HepG2 (cell line): ENCODE results near the gene GATA3. TPM values are rescaled to one million over a fixed set of nuclear protein-coding genes. Genes with fewer than 3 reads are reported as not detected.

Experiments
- ATAC-seq: fragments of 200-7000 bp; cut with Tn5 transposase; 3 replicates; pipeline ENCODE4 v1.9.1; 2020; ENCODE audit warnings: mild to moderate bottlenecking, moderate library complexity
- BruUV-seq: library from RNA; stranded (reverse); fragments of 400-500 nt; replicated peaks from 2 replicates; lab custom pipeline; 2021; lab: Mats Ljungman, UMichigan
- CTCF ChIA-PET: fragments of 300-600 bp; formaldehyde crosslinking; extraction: SDS; loops from one replicate; lab custom pipeline; 2021; ENCODE audit warnings: low total read pairs, inconsistent platforms, low intra/inter-chr PET ratio; lab: Yijun Ruan, JAX
- POLR2A ChIA-PET: fragments of 350-600 bp; sonication (Branson Sonifier 250); formaldehyde crosslinking; loops from one replicate; lab custom pipeline; 2020; ENCODE audit warnings: antibody characterized with exemption, inconsistent platforms; lab: Yijun Ruan, JAX
- DNase-seq: peaks from one replicate; pipeline ENCODE4 v3.0.0-alpha.2; 2015; ENCODE audit warnings: low spot score
- FAIRE-seq: peaks from 3 replicates; lab custom pipeline; 2011; peaks lifted over from hg19 to GRCh38; lab: Jason Lieb, UNC
- H2AFZ ChIP-seq: one replicate; pipeline ENCODE4 v1.6.1; 2011; ENCODE audit warnings: low read length, inconsistent platforms
- H3K27ac ChIP-seq: fragments of 300-600 bp; 3 replicates; pipeline ENCODE4 v1.8.0; 2011; ENCODE audit warnings: mixed run types, mild to moderate bottlenecking, mixed read lengths, low read length, inconsistent platforms; ENCODE audit not compliant: insufficient read depth; ENCODE audit errors: extremely low read length
- H3K27me3 ChIP-seq, 2 experiments: fragments of 200-600 bp in 1 of 2; 2 replicates in 1 of 2; 3 replicates in 1 of 2; pipeline versions ENCODE4 v1.6.0 to v1.8.0; 2011; ENCODE audit warnings: low read length in 2 of 2, mild to moderate bottlenecking in 2 of 2, moderate library complexity in 2 of 2, inconsistent platforms in 1 of 2; ENCODE audit not compliant: insufficient read depth in 2 of 2, control insufficient read depth in 1 of 2
- H3K36me3 ChIP-seq, 2 experiments: fragments of 200-600 bp in 1 of 2; replicated peaks in 1 of 2; 2 replicates in 1 of 2; 3 replicates in 1 of 2; pipeline versions ENCODE4 v1.5.1 to v1.8.0; 2011; ENCODE audit warnings: low read length in 2 of 2, inconsistent platforms in 1 of 2; ENCODE audit not compliant: insufficient read depth in 2 of 2, control insufficient read depth in 1 of 2
- H3K4me1 ChIP-seq: 2 replicates; pipeline ENCODE4 v1.5.1; 2012; ENCODE audit warnings: low read length, inconsistent platforms; ENCODE audit not compliant: insufficient read depth
- H3K4me2 ChIP-seq: 2 replicates; pipeline ENCODE4 v1.6.0; 2011; ENCODE audit warnings: low read depth, low read length, inconsistent platforms
- H3K4me3 ChIP-seq, 3 experiments: fragments of 200-600 bp in 1 of 3; sonication (generic), shearing (Covaris generic) in 1 of 3; replicated peaks in 1 of 3; 2 replicates each; pipeline ENCODE4 v1.5.1; 2011 to 2016; ENCODE audit warnings: low read length in 3 of 3, inconsistent platforms in 2 of 3, low read depth in 2 of 3, mild to moderate bottlenecking in 2 of 3, control low read depth in 1 of 3, mixed read lengths in 1 of 3; ENCODE audit not compliant: insufficient read depth in 1 of 3
- H3K79me2 ChIP-seq: one replicate; pipeline ENCODE4 v1.6.1; 2011; ENCODE audit warnings: low read length, inconsistent platforms; ENCODE audit not compliant: insufficient read depth
- H3K9ac ChIP-seq: 2 replicates; pipeline ENCODE4 v1.6.0; 2011; ENCODE audit warnings: mild to moderate bottlenecking, low read depth, low read length, inconsistent platforms; ENCODE audit not compliant: insufficient read depth
- H3K9me3 ChIP-seq: 2 replicates; pipeline ENCODE4 v1.5.1; 2012; ENCODE audit warnings: mild to moderate bottlenecking, low read length
- H4K20me1 ChIP-seq: 2 replicates; pipeline ENCODE4 v1.6.0; 2011; ENCODE audit warnings: inconsistent platforms, mild to moderate bottlenecking, low read length, moderate library complexity; ENCODE audit not compliant: insufficient read depth
- EEA1 ChIP-seq: sonication (generic); formaldehyde crosslinking; IDR thresholded peaks from 2 replicates; pipeline ENCODE4 v1.5.1; 2020; ENCODE audit warnings: mild to moderate bottlenecking, missing genetic modification reagents, borderline replicate concordance
- FOXP1 ChIP-seq, 2 experiments: fragments of 450-650 bp in 1 of 2; IDR thresholded peaks; 2 replicates each; pipeline ENCODE4 v1.6.1; 2017 to 2018; ENCODE audit warnings: antibody characterized with exemption in 1 of 2
- HOXA3 ChIP-seq: sonication (generic); formaldehyde crosslinking; IDR thresholded peaks from 2 replicates; pipeline ENCODE4 v1.5.0; 2020; ENCODE audit warnings: missing genetic modification reagents
- IRF9 ChIP-seq: sonication (generic); formaldehyde crosslinking; IDR thresholded peaks from 2 replicates; pipeline ENCODE4 v1.8.0; 2022; ENCODE audit warnings: missing genetic modification reagents, mild to moderate bottlenecking, borderline replicate concordance
- MIER2 ChIP-seq: IDR thresholded peaks from 2 replicates; pipeline ENCODE4 v1.6.1; 2016; ENCODE audit warnings: missing biosample characterization, missing genetic modification reagents
- MIXL1 ChIP-seq: IDR thresholded peaks from 2 replicates; pipeline ENCODE4 v1.6.1; 2016
- NFRKB ChIP-seq: fragments of 450-650 bp; IDR thresholded peaks from 2 replicates; pipeline ENCODE4 v1.6.1; 2017
- SOX6 ChIP-seq, 2 experiments: fragments of 450-650 bp in 1 of 2; sonication (generic) in 1 of 2; formaldehyde crosslinking in 1 of 2; IDR thresholded peaks; 2 replicates each; pipeline versions ENCODE4 v1.4.0 to v1.6.1; 2017 to 2020; ENCODE audit warnings: antibody characterized with exemption in 1 of 2, mild to moderate bottlenecking in 1 of 2, missing genetic modification reagents in 1 of 2
- SSRP1 ChIP-seq: IDR thresholded peaks from 2 replicates; pipeline ENCODE4 v1.6.1; 2016; ENCODE audit warnings: control low read depth
- ZBTB46 ChIP-seq: sonication (generic); formaldehyde crosslinking; IDR thresholded peaks from 2 replicates; pipeline ENCODE4 v1.4.0; 2020; ENCODE audit warnings: mild to moderate bottlenecking, missing genetic modification reagents, borderline replicate concordance
- ZBTB7B ChIP-seq: sonication (generic); formaldehyde crosslinking; IDR thresholded peaks from 2 replicates; pipeline ENCODE4 v1.4.0; 2020; ENCODE audit warnings: missing genetic modification reagents
- ZFP91 ChIP-seq: sonication (generic); formaldehyde crosslinking; IDR thresholded peaks from 2 replicates; pipeline ENCODE4 v1.9.0; 2022; ENCODE audit warnings: missing genetic modification reagents, mild to moderate bottlenecking, borderline replicate concordance
- ZMYM3 ChIP-seq: sonication (generic); formaldehyde crosslinking; IDR thresholded peaks from 2 replicates; pipeline ENCODE4 v1.5.1; 2020; ENCODE audit warnings: mild to moderate bottlenecking, missing genetic modification reagents
- ZNF432 ChIP-seq: sonication (generic); formaldehyde crosslinking; IDR thresholded peaks from 2 replicates; pipeline ENCODE4 v1.5.0; 2020; ENCODE audit warnings: missing genetic modification reagents, mild to moderate bottlenecking, borderline replicate concordance
- ZNF557 ChIP-seq: sonication (generic); formaldehyde crosslinking; IDR thresholded peaks from 2 replicates; pipeline ENCODE4 v1.4.0; 2020; ENCODE audit warnings: missing genetic modification reagents
- WGBS: methylation state at CpG from one replicate; pipeline ENCODE4 v1.1.6; 2017; ENCODE audit warnings: low lambda C conversion rate; 5-methylcytosine and 5-hydroxymethylcytosine counted together
- in situ Hi-C: cut with HindIII; loops from 2 replicates; pipeline ENCODE4 v1.10.0; 2017; ENCODE audit warnings: low pct_unique_long_range_greater_than_20kb; ENCODE audit not compliant: extremely low pct_ligation_motif_present
- intact Hi-C: fragments of 100-400 bp; cut with micrococcal nuclease; formaldehyde crosslinking; loops from one replicate; pipeline ENCODE4 v1.10.0; 2022; ENCODE audit not compliant: unreplicated experiment
- polyA plus RNA-seq, 8 experiments: library from polyadenylated mRNA; depleted of rRNA in 3 of 8; stranded (reverse) in 7 of 8; unstranded in 1 of 8; fragments of >200 nt; fragmentation: Illumina TruSeq in 4 of 8; extraction: Trizol in 4 of 8; gene quantifications; 2 replicates each; pipeline versions ENCODE4 v1.2.1 to v1.2.3, GENCODE V29; 2011 to 2016; ENCODE audit warnings: low read depth in 4 of 8, missing spikeins in 1 of 8, mixed read lengths in 1 of 8; ENCODE audit not compliant: insufficient read depth in 1 of 8
- total RNA-seq, 5 experiments: library from RNA; depleted of rRNA; stranded (reverse); fragments of >200 nt; fragmentation: Illumina TruSeq; extraction: Trizol; gene quantifications; 2 replicates each; pipeline ENCODE4 v1.2.3, GENCODE V29; 2016; ENCODE audit warnings: low read depth in 1 of 5

GATA3 gene
- total and polyA plus RNA-seq, 2 of the 13 experiments (the other 11 are each of a cell fraction or from before 2014, with no cell fraction given) = not detected

GRCh38 chr10:8112942-8113442, 58.5 kb downstream of the GATA3 start:
- no peak for TF ChIP-seq ZFP91
- TF ChIP-seq NFRKB = 0 out of 2 replicates have a peak, but pooled peaks have one; percentile 11
- TF ChIP-seq SOX6 (IDR thresholded peaks at IDR 0.05) = 0 out of 2 replicates have a peak, but pooled peaks have one; percentile 28
- TF ChIP-seq SOX6 (CRISPR knock-in tag; IDR thresholded peaks at IDR 0.05) = no peak
- TF ChIP-seq ZNF432 (CRISPR knock-in tag) = no peak
- TF ChIP-seq FOXP1 (IDR thresholded peaks at IDR 0.05) = 0 out of 2 replicates have a peak, but pooled peaks have one; percentile 4
- no peak for TF ChIP-seq FOXP1 (CRISPR knock-in tag; IDR thresholded peaks at IDR 0.05)
- TF ChIP-seq, all 625 proteins: peak for 3
- Histone ChIP-seq H3K9ac (no peak overlapping the region), H2AFZ (no peak overlapping the region), H3K27ac (no peak overlapping the region), H3K4me2 (no peak overlapping the region), H4K20me1 (no peaks in the 10 kb centered on the region), H3K4me1 (no peaks in the 10 kb centered on the region), H3K4me3 (no peak overlapping the region), H3K79me2 (no peaks in the 10 kb centered on the region), H3K36me3 (no peaks in the 10 kb centered on the region), H3K9me3 (no peaks in the 10 kb centered on the region), H3K27me3 (peaks cover 0 to 12% of the 10 kb centered on the region in 2 experiments; a peak in 1 of 5 replicates)
- 14% methylated on average over 4 of the region's 4 CpGs for WGBS
- BruUV-seq = no TSS peak
- in situ Hi-C loops (no loop called here), intact Hi-C loops (loop anchor here (5.0 kb wide), 1 partner anchor 1024 kb away; no protein-coding TSS in a partner anchor)
- ATAC-seq = no peak
- POLR2A ChIA-PET = no interaction called here
- CTCF ChIA-PET = no interaction called here
- FAIRE-seq = no peak
- no peak for DNase-seq

DNA sequence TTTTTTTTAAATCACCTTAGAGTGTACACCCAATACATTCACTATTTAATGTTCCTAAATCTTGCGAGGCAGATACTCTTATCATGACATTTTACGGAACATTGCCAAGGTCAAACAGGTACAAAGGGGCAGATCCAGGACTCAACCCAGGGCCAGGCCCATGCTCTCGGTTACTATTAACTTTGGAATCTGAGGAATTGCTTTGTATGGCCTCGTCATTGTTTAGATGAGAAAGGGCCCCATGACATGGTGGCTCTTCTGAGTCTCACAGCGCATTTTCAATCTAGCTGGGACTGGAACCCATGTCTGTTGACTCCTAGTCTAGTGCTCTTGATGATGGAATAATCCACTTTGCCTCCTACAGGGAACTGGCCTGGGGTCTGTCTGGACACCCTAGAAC, 59.1 kb downstream of the GATA3 start:
- 19% methylated on average over 5 of the region's 5 CpGs for WGBS
- Histone ChIP-seq H3K4me1 (no peaks in the 10 kb centered on the region), H3K36me3 (no peaks in the 10 kb centered on the region), H4K20me1 (no peaks in the 10 kb centered on the region), H3K9ac (no peak overlapping the region), H2AFZ (no peak overlapping the region), H3K79me2 (no peaks in the 10 kb centered on the region), H3K27ac (no peak overlapping the region), H3K27me3 (peaks cover 0 to 12% of the 10 kb centered on the region in 2 experiments; a peak in 2 of 5 replicates), H3K4me3 (no peak overlapping the region), H3K9me3 (no peaks in the 10 kb centered on the region), H3K4me2 (no peak overlapping the region)
- ChIA-PET CTCF (no interaction called here), POLR2A (no interaction called here)
- no peak for FAIRE-seq
- intact Hi-C loops (loop anchor here (5.0 kb wide), 1 partner anchor 1024 kb away; no protein-coding TSS in a partner anchor), in situ Hi-C loops (no loop called here)
- no peak for DNase-seq
- BruUV-seq = no TSS peak
- no peak for ATAC-seq
- TF ChIP-seq MIER2 (CRISPR knock-in tag) = no peak
- no peak for TF ChIP-seq HOXA3
- no peak for TF ChIP-seq EEA1 (CRISPR knock-in tag)
- TF ChIP-seq MIXL1 (CRISPR knock-in tag) = no peak
- TF ChIP-seq ZBTB46 (CRISPR knock-in tag) = no peak
- no peak for TF ChIP-seq ZBTB7B (CRISPR knock-in tag)
- no peak for TF ChIP-seq IRF9
- TF ChIP-seq ZNF557 (CRISPR knock-in tag) = no peak
- TF ChIP-seq ZMYM3 (CRISPR knock-in tag) = no peak
- no peak for TF ChIP-seq SSRP1 (CRISPR knock-in tag)
